NT2/D1 (cell line): ENCODE measurements around the gene CNN2.

ENCODE experiments used
- SUZ12 ChIP-seq: IDR thresholded peaks from 2 replicates; pipeline ENCODE4 v1.6.1; 2011; ENCODE audit not compliant: insufficient read length, insufficient read depth; ENCODE audit errors: extremely low read depth
- ZNF274 ChIP-seq: IDR thresholded peaks from 2 replicates; pipeline ENCODE4 v1.6.1; 2011; ENCODE audit warnings: mild to moderate bottlenecking, low read depth, low read length

- TF ChIP-seq ZNF274 (no peak), SUZ12 (no peak)
These were observed 55.9 kb downstream of the CNN2 start for GRCh38 chr19:1082165-1082927.
